Measurements from ENCODE around the gene PYURF. TPM values are rescaled to one million over a fixed set of nuclear protein-coding genes. Genes with fewer than 3 reads are reported as not detected.
A peak's percentile ranks its signal among the peaks of the same experiment; 100 is the strongest.

The PYURF gene
- total and polyA plus RNA-seq, 2 of the 4 experiments (the other 2 are of a cell fraction), result 40.2 to 43.4 TPM

GRCh38 chr4:88533937-88534750 lies 10.6 kb upstream of the PYURF start:
- intact Hi-C loops (cut with micrococcal nuclease) (loop anchor here (5.0 kb wide), 3 partner anchors 58 to 578 kb away; partner anchors contain the start of genes HERC3 and TIGD2), in situ Hi-C loops (cut with MboI; ENCODE audit: low sequenced_read_pairs) (loop anchor here (25.0 kb wide), 1 partner anchor 278 kb away; no protein-coding TSS in a partner anchor), dilution Hi-C loops (cut with HindIII; ENCODE audit: low sequenced_read_pairs, unreplicated experiment) (no loop called here)
- H2BK120ac ChIP-seq (ENCODE audit: low read depth, low read length), result peak overlapping the region; percentile 95
- H2BK15ac ChIP-seq (ENCODE audit: low read depth, low read length), result peak overlapping the region; percentile 91; the same call in 1 of the 3 replicates
- H3K36me3 ChIP-seq (ENCODE audit: control insufficient read depth, insufficient read depth, low read length), result no peaks in the 10 kb centered on the region
- peak overlapping the region; percentile 99 for H2BK5ac ChIP-seq (ENCODE audit: low read depth, low read length, poor library complexity, severe bottlenecking)
- H3K56ac ChIP-seq (ENCODE audit: extremely low read depth, insufficient read depth, low read length), result peak overlapping the region; percentile 99
- peaks cover 4% of the 10 kb centered on the region for H3K4me1 ChIP-seq (ENCODE audit: control insufficient read depth, insufficient read depth, low read length)
- peak overlapping the region; percentile 78; the same call in 1 of the 2 replicates for H3K18ac ChIP-seq (ENCODE audit: low read depth, low read length)
- no CpG with 5 or more reads among the region's 4 CpGs for WGBS, 2 experiments (ENCODE audit: extremely low coverage in 2 of 2, insufficient read length in 1 of 2)
- peak overlapping the region; percentile 32; the same call in 1 of the 2 replicates for H4K5ac ChIP-seq (ENCODE audit: low read depth, low read length)
- BruUV-seq (replicated peaks), result no TSS peak
- H2AFZ ChIP-seq (replicated peaks; ENCODE audit: low read length, poor library complexity), result peak overlapping the region; percentile 86
- peak overlapping the region; percentile 98 for H3K14ac ChIP-seq (replicated peaks; ENCODE audit: low read depth, low read length)
- peak overlapping the region; percentile 89 to 98 for H4K8ac ChIP-seq (ENCODE audit: low read depth in 2 of 2, low read length in 2 of 2)
- peak overlapping the region; percentile 89 for H4K91ac ChIP-seq (ENCODE audit: insufficient read depth, low read depth, low read length)
- peak overlapping the region; percentile 65; the same call in 1 of the 2 replicates for H3K9ac ChIP-seq (ENCODE audit: low read depth, low read length)
- H3K79me1 ChIP-seq (ENCODE audit: low read depth in 1 of 2, low read length in 2 of 2), result 0 out of 4 replicates have a peak, but pooled peaks cover 0 to 9% of the 10 kb centered on the region in 2 experiments
- peak; percentile 47 for TF ChIP-seq NFE2L2 (IDR thresholded peaks at IDR 0.05; ENCODE audit: low read depth, low read length)
- 0 out of 2 replicates have a peak, but pooled peaks have one; percentile 86 for TF ChIP-seq CHD1 (IDR thresholded peaks at IDR 0.05; ENCODE audit: low read depth, low read length)
- no peak for TF ChIP-seq MAFK (IDR thresholded peaks at IDR 0.05; ENCODE audit: low read depth, low read length)
- TF ChIP-seq CEBPB (IDR thresholded peaks at IDR 0.05; ENCODE audit: low read depth, low read length), result no peak; the same call in 1 of the 2 replicates
- TF ChIP-seq FOS (IDR thresholded peaks at IDR 0.05; ENCODE audit: low read depth, low read length), result peak; percentile 96
- peak; percentile 45; the same call in 1 of the 2 replicates for TF ChIP-seq BHLHE40 (IDR thresholded peaks at IDR 0.05; ENCODE audit: low read depth, low read length)
- no peak for TF ChIP-seq SMC3 (IDR thresholded peaks at IDR 0.05; ENCODE audit: low read depth, low read length)
- TF ChIP-seq POLR2A (IDR thresholded peaks at IDR 0.05; ENCODE audit: low read depth, low read length), result peak; percentile 56; the same call in 1 of the 2 replicates
- peak overlapping the region; percentile 77 for H3K4me2 ChIP-seq (ENCODE audit: low read depth, low read length)
- peak overlapping the region; percentile 74 for H2AK5ac ChIP-seq (ENCODE audit: low read depth, low read length)
- ChIA-PET CTCF (no interaction called here), POLR2A (ENCODE audit: unreplicated experiment) (interaction anchor here (0.6 kb wide), 1 partner anchor 11 kb away, joined by 3 read pairs; the partner anchor contains the start of gene PYURF)
- ATAC-seq (ENCODE audit: low read depth), result peak; percentile 76
- 0 out of 2 replicates have a peak, but pooled peaks cover 2% of the 10 kb centered on the region for H3K9me1 ChIP-seq (ENCODE audit: insufficient read depth, low read length)
- H2BK20ac ChIP-seq (ENCODE audit: low read depth, low read length), result peak overlapping the region; percentile 92; the same call in 1 of the 2 replicates
- peak; percentile 94 for DNase-seq
- peak overlapping the region; percentile 98 for H3K4ac ChIP-seq (ENCODE audit: low read depth, low read length)
- H3K27ac ChIP-seq (ENCODE audit: insufficient read depth, low read length), result peak overlapping the region; percentile 96
- no peaks in the 10 kb centered on the region for H3K27me3 ChIP-seq (ENCODE audit: control insufficient read depth, insufficient read depth, low read length)
- peaks cover 3% of the 10 kb centered on the region; the same call in 1 of the 2 replicates for H4K20me1 ChIP-seq (ENCODE audit: insufficient read depth, low read length)
- no peak overlapping the region for H3K4me3 ChIP-seq (ENCODE audit: insufficient read depth, low read depth, low read length)
- H3K23ac ChIP-seq (ENCODE audit: low read depth, low read length), result peak overlapping the region; percentile 97; the same call in 1 of the 2 replicates
- H3K9me3 ChIP-seq (ENCODE audit: control insufficient read depth, insufficient read depth, low read length), result no peaks in the 10 kb centered on the region
- peak overlapping the region; percentile 70 for H2AK9ac ChIP-seq (replicated peaks; ENCODE audit: low read depth, low read length, poor library complexity)
